Activated CD8-positive, alpha-beta memory T cell treated with anti-CD3 and anti-CD28 coated beads, Interleukin-2, amount 50 U/mL, for 48 hours (primary cell): ENCODE measurements around the gene ENO4.

ENCODE experiments used
- DNase-seq: peaks from one replicate; pipeline ENCODE4 v3.0.0-alpha.2; 2020

ENO4 gene

GRCh38 chr10:116849248-116850057 lies at the start of gene ENO4:
TSS of gene ENO4 (plus strand) at chr10:116849499. CDS start at chr10:116849567, 68 bp downstream.
- peak; percentile 55 for DNase-seq

GRCh38 chr10:116800286-116800929 lies 48.9 kb upstream of the ENO4 start:
- no peak for DNase-seq

- no peak for DNase-seq
These were observed 47.6 kb upstream of the ENO4 start for GRCh38 chr10:116801658-116802057.

GRCh38 chr10:116802474-116802873 lies 46.8 kb upstream of the ENO4 start:
- DNase-seq: no peak

- no peak for DNase-seq
These were observed 46.4 kb upstream of the ENO4 start for GRCh38 chr10:116802876-116803275.

GRCh38 chr10:116803451-116804249 lies 45.6 kb upstream of the ENO4 start:
- DNase-seq: no peak

GRCh38 chr10:116808706-116809105 lies 40.6 kb upstream of the ENO4 start:
- no peak for DNase-seq

- no peak for DNase-seq
These were observed 39.7 kb upstream of the ENO4 start for GRCh38 chr10:116809483-116810119.

- no peak for DNase-seq
These were observed 39.2 kb upstream of the ENO4 start for GRCh38 chr10:116810120-116810500.

- DNase-seq: no peak
These were observed 38.4 kb upstream of the ENO4 start for GRCh38 chr10:116810895-116811294.

GRCh38 chr10:116811691-116812090 lies 37.6 kb upstream of the ENO4 start:
- DNase-seq: no peak

GRCh38 chr10:116815641-116816415 lies 33.5 kb upstream of the ENO4 start:
- no peak for DNase-seq

GRCh38 chr10:116817178-116817577 lies 32.1 kb upstream of the ENO4 start:
- DNase-seq: no peak

GRCh38 chr10:116817780-116818343 lies 31.4 kb upstream of the ENO4 start:
- DNase-seq: no peak

- no peak for DNase-seq
These were observed 29.2 kb upstream of the ENO4 start for GRCh38 chr10:116819999-116820677.

GRCh38 chr10:116825901-116826300 lies 23.4 kb upstream of the ENO4 start:
- no peak for DNase-seq

GRCh38 chr10:116826803-116827202 lies 22.5 kb upstream of the ENO4 start:
- DNase-seq: no peak

GRCh38 chr10:116827214-116827671 lies 22.1 kb upstream of the ENO4 start:
- no peak for DNase-seq

GRCh38 chr10:116828116-116828515 lies 21.2 kb upstream of the ENO4 start:
- no peak for DNase-seq

GRCh38 chr10:116829711-116830110 lies 19.6 kb upstream of the ENO4 start:
- no peak for DNase-seq

- no peak for DNase-seq
These were observed 18.2 kb upstream of the ENO4 start for GRCh38 chr10:116831086-116831485.
